ENCODE results near the gene TMEM87B.

DNA sequence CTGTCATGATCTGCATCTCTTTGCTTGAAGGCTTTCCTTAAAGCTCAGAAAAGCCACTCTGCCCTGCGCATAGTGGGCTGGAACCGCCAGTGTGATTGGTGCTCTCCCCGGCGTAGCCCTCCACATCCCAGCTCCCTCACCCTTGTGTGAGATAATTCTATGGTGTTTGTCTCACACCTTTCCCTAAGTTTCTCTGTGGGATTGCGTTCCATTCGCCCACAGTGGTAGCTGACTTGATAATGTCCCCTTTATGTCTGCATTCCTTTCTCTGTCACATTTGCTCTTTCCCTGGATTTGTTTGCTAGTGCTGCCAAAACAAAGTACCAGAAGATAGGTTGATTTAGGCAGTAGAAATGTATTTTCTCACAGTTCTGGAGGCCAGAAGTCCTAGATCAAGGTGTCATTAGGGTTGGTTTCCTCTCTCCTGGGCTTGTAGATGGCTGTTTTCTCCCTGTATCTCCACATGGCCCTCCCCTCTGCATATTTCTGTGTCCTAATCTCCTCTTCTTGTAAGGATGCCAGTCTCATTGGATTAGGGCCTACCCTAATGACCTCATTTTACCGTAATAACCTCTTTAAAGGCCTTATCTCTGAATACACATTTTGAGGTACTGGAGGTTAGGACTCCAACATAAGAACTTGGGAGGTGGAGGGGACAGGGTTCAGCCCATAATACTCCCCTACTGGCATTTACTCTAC is 7.4 kb upstream of the TMEM87B start:
- TF ChIP-seq, protein P1, sequence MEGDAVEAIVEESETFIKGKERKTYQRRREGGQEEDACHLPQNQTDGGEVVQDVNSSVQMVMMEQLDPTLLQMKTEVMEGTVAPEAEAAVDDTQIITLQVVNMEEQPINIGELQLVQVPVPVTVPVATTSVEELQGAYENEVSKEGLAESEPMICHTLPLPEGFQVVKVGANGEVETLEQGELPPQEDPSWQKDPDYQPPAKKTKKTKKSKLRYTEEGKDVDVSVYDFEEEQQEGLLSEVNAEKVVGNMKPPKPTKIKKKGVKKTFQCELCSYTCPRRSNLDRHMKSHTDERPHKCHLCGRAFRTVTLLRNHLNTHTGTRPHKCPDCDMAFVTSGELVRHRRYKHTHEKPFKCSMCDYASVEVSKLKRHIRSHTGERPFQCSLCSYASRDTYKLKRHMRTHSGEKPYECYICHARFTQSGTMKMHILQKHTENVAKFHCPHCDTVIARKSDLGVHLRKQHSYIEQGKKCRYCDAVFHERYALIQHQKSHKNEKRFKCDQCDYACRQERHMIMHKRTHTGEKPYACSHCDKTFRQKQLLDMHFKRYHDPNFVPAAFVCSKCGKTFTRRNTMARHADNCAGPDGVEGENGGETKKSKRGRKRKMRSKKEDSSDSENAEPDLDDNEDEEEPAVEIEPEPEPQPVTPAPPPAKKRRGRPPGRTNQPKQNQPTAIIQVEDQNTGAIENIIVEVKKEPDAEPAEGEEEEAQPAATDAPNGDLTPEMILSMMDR (IDR thresholded peaks at IDR 0.05; ENCODE audit: low read length), result no peak
- no peak for TF ChIP-seq EZH2 (IDR thresholded peaks at IDR 0.05; ENCODE audit: borderline replicate concordance, low read length)
